Measurements from ENCODE around the gene SLC10A1.
A peak's percentile ranks its signal among the peaks of the same experiment; 100 is the strongest.

The SLC10A1 gene

DNA sequence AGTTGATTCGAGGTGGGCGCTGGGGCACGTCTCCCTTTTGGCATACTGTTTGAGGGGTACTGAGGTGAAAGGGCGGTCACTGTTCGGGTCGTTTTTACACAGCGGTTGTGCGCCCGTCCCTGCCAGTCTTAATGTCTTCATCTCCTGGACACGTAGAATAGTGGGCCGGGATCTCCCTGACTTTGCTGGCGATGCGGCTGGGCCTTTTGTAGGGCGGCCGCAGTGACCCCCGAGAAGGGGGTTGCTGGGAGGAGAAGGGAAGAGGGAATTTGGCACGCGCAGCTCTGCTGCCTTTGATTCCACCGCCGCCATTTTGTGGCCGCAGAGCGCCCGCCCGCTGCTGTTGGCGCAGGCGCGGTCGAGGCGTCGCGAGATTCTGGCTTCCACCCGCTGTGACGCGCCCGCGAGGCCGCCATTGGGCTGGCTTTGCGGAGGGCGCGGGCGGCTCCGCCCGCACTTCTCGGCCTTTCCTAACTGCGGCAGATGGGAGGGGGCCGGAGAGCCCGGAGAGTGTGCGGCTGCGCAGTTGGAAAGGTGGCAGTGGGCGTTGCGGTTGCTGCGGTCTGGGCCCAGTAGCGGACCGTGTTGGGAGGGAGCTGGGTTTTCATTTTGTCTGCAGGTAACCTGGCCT is 29.6 kb downstream of the SLC10A1 start:
- peak; percentile 93 for DNase-seq (ENCODE audit: low read depth)
- H3K4me3 ChIP-seq (ENCODE audit: low read depth, low read length), result peak overlapping the region; percentile 89
- TF ChIP-seq, protein P1, sequence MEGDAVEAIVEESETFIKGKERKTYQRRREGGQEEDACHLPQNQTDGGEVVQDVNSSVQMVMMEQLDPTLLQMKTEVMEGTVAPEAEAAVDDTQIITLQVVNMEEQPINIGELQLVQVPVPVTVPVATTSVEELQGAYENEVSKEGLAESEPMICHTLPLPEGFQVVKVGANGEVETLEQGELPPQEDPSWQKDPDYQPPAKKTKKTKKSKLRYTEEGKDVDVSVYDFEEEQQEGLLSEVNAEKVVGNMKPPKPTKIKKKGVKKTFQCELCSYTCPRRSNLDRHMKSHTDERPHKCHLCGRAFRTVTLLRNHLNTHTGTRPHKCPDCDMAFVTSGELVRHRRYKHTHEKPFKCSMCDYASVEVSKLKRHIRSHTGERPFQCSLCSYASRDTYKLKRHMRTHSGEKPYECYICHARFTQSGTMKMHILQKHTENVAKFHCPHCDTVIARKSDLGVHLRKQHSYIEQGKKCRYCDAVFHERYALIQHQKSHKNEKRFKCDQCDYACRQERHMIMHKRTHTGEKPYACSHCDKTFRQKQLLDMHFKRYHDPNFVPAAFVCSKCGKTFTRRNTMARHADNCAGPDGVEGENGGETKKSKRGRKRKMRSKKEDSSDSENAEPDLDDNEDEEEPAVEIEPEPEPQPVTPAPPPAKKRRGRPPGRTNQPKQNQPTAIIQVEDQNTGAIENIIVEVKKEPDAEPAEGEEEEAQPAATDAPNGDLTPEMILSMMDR (IDR thresholded peaks at IDR 0.05; ENCODE audit: insufficient read depth, low read depth, low read length, missing control alignments), result no peak

DNA sequence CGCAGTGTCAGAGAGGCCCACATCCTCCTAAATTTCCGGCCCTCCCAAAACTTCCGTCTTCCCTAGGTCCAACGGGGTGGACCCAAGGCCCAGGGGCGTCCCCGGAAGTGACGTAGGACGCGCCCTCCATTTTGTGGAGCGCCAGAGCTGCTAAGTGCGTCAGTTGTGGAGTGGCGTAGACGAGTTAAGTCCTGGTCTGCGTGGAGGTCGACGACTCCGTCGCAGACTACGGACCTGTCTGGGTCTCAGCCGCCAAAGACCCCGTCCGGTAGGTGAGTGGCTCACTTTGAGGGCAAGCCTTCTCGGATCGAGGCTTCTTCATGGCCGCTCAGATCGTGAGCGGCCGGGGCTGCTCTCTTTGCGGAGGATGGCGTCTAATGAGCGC is 30.1 kb downstream of the SLC10A1 start, which contains the start of gene SRSF5:
Gene SRSF5, plus strand, starts transcription at position 159 of the 385 bp plus-strand sequence. CDS start 1,015 bp downstream, outside the sequence.
- DNase-seq (ENCODE audit: low read depth), result peak; percentile 98
- TF ChIP-seq, protein P1 (IDR thresholded peaks at IDR 0.05; ENCODE audit: insufficient read depth, low read depth, low read length, missing control alignments), result no peak
- H3K4me3 ChIP-seq (ENCODE audit: low read depth, low read length), result peak within 1 kb of the TSS; percentile 89

DNA sequence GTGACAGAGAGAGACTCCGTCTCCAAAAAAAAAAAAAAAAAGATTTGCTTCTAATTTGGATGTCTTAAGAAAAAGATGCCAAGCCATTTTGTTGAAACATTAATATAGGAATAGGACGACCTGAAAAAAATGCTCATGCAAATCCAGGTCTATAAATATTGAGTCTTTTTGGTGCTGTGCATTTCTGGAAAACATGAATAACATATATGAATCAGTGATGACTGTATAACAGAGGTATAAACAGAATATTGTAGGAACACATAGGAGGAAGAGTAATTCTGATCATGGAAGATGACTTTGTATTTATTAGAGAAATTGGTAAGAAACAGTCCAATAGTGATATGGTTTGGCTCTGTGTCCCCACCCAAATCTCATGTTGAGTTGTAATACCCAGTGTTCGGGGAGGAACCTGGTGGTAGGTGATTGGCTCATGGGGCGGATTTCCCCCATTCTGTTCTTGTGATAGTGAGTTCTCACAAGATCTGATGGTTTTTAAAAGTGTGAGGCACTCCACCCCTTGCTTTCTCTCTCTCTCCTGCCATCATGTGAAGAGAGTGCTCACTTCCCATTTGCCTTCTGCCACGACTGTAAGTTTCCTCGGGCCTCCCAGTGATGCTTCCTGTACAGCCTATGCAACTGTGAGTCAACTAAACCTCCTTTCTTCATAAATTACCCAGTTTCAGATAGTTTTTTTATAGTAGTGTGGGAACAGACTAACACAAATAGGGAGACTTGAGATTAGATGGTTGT is 33.1 kb downstream of the SLC10A1 start:
- DNase-seq (ENCODE audit: low read depth), result peak; percentile 28
- H3K4me3 ChIP-seq (ENCODE audit: low read depth, low read length), result no peak overlapping the region
- TF ChIP-seq, protein P1 (IDR thresholded peaks at IDR 0.05; ENCODE audit: insufficient read depth, low read depth, low read length, missing control alignments), result no peak

DNA sequence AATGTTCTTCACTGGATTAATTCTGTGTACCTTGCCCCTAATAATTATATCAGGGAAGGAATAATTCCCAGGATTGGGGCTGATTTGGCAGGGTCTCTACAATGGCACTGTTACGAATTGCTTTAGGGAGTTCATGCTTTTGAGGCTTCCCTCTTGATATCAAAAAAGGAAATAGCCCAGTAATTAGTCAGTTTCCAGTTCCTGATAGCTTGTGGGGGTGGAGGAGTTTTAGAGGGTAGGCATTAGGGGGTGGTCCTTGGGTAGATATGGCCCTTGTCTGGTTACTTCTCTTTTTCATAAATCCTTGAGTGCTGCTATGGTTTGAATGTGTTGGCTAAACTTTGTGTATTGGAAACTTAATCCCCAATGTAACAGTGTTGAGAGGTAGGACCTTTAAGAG is 36.2 kb downstream of the SLC10A1 start:
- DNase-seq (ENCODE audit: low read depth), result no peak
- H3K4me3 ChIP-seq (ENCODE audit: low read depth, low read length), result no peak overlapping the region
- TF ChIP-seq, protein P1 (IDR thresholded peaks at IDR 0.05; ENCODE audit: insufficient read depth, low read depth, low read length, missing control alignments), result no peak

DNA sequence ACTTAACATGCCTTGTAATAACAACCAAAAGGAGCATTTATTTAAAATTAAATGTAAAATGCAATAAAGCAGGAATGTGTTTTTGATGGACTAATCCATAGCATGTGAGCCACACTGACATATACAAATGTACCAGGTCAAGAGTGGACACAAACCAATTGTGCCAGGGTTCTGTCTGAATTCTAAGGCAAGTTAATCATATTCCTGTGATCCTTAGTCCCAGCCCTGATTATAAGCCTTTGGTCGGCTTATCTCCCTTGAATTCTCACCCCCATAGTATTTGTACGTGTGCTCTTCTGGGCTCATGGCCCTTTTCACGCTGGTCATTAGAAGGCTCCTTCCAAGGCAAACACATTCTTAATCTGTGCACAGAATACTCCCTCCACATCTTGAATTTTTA is 40.7 kb downstream of the SLC10A1 start:
- TF ChIP-seq, protein P1 (IDR thresholded peaks at IDR 0.05; ENCODE audit: insufficient read depth, low read depth, low read length, missing control alignments), result no peak
- no peak overlapping the region for H3K4me3 ChIP-seq (ENCODE audit: low read depth, low read length)
- no peak for DNase-seq (ENCODE audit: low read depth)

DNA sequence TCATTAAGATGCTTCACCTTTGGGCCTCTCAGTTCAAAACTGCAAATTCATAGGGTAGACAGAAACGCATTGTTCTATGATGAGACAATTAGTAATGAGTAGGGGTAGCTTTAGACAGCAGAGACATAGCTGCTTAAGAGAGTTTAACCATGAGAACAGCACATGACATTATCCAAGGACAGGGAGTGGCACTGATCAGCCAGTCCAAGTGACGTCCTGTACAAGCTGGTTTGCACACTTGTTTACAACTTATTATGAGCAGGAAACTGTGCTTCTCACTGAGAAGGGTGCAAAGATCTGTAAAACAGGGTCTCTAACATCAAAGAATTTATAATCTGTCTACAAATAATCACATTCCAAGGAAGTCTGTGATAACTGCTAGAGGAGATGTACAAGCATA is 41.3 kb downstream of the SLC10A1 start:
- DNase-seq (ENCODE audit: low read depth), result no peak
- TF ChIP-seq, protein P1 (IDR thresholded peaks at IDR 0.05; ENCODE audit: insufficient read depth, low read depth, low read length, missing control alignments), result no peak
- H3K4me3 ChIP-seq (ENCODE audit: low read depth, low read length), result no peak overlapping the region
